Nephron (organoid): Measurements from ENCODE around the gene ARPC4.

ENCODE experiments used
- H3K27ac Mint-ChIP-seq, 3 experiments: 2 replicates each; pipeline ENCODE4 v1.8.0; 2020; ENCODE audit warnings: mixed read lengths in 3 of 3, mild to moderate bottlenecking in 2 of 3, moderate library complexity in 1 of 3
- H3K27me3 Mint-ChIP-seq: 2 replicates; pipeline ENCODE4 v1.8.0; 2021; ENCODE audit warnings: low read depth, mild to moderate bottlenecking, moderate library complexity, mixed read lengths
- H3K36me3 Mint-ChIP-seq: 2 replicates; pipeline ENCODE4 v1.8.0; 2020; ENCODE audit warnings: low read depth, mixed read lengths
- H3K4me1 Mint-ChIP-seq: 2 replicates; pipeline ENCODE4 v1.8.0; 2020; ENCODE audit warnings: mixed read lengths
- H3K4me3 Mint-ChIP-seq, 3 experiments: 2 replicates each; pipeline ENCODE4 v1.8.0; 2020; ENCODE audit warnings: mild to moderate bottlenecking in 3 of 3, mixed read lengths in 3 of 3, moderate library complexity in 2 of 3
- H3K9me3 Mint-ChIP-seq: 2 replicates; pipeline ENCODE4 v1.8.0; 2020; ENCODE audit warnings: mixed read lengths
- CTCF ChIP-seq, 3 experiments: fragments of 200-600 bp; sonication (generic); IDR thresholded peaks; one replicate each; pipeline ENCODE4 v1.5.0; 2021; ENCODE audit warnings: antibody characterized with exemption in 3 of 3; ENCODE audit not compliant: unreplicated experiment in 3 of 3

ARPC4 gene

GRCh38 chr3:9748031-9748430 is 44.9 kb upstream of the ARPC4 start:
- Mint-ChIP-seq H3K27ac (peak overlapping the region; percentile 74 to 99 (median 95)), H3K36me3 (peaks cover 67% of the 10 kb centered on the region), H3K4me1 (peaks cover 29% of the 10 kb centered on the region), H3K4me3 (peak overlapping the region in 2 of 3 experiments; percentile 37 to 94), H3K27me3 (no peaks in the 10 kb centered on the region), H3K9me3 (no peaks in the 10 kb centered on the region)
- TF ChIP-seq CTCF (IDR thresholded peaks at IDR 0.05; ENCODE audit: unreplicated experiment in 3 of 3) = no peak

- TF ChIP-seq CTCF (IDR thresholded peaks at IDR 0.05; ENCODE audit: unreplicated experiment in 3 of 3) = no peak
These were observed 43.6 kb upstream of the ARPC4 start for GRCh38 chr3:9749296-9749644.

GRCh38 chr3:9749645-9750555 is 43.0 kb upstream of the ARPC4 start, which contains the start of gene OGG1:
OGG1 (plus strand) TSS chr3:9749952; CDS start chr3:9750287, 335 bp downstream.
- no peaks in the 10 kb centered on the region for H3K9me3 Mint-ChIP-seq
- H3K36me3 Mint-ChIP-seq = peaks cover 64% of the 10 kb centered on the region
- peaks cover 29% of the 10 kb centered on the region for H3K4me1 Mint-ChIP-seq
- H3K27me3 Mint-ChIP-seq = no peaks in the 10 kb centered on the region
- peak within 1 kb of the TSS; percentile 95 to 99 (median 98) for H3K27ac Mint-ChIP-seq
- TF ChIP-seq CTCF (IDR thresholded peaks at IDR 0.05; ENCODE audit: unreplicated experiment in 3 of 3) = no peak
- H3K4me3 Mint-ChIP-seq = peak within 1 kb of the TSS; percentile 93 to 94 (median 94)

More at GRCh38 chr3:9749296-9749644, 43.6 kb upstream of the ARPC4 start:
- peaks cover 65% of the 10 kb centered on the region for H3K36me3 Mint-ChIP-seq
- no peaks in the 10 kb centered on the region for H3K27me3 Mint-ChIP-seq
- peak overlapping the region; percentile 93 to 94 (median 94) for H3K4me3 Mint-ChIP-seq
- H3K27ac Mint-ChIP-seq = peak overlapping the region; percentile 95 to 99 (median 98)
- H3K4me1 Mint-ChIP-seq = peaks cover 29% of the 10 kb centered on the region
- no peaks in the 10 kb centered on the region for H3K9me3 Mint-ChIP-seq

GRCh38 chr3:9750556-9751411 is 42.1 kb upstream of the ARPC4 start:
- no peak for TF ChIP-seq CTCF (IDR thresholded peaks at IDR 0.05; ENCODE audit: unreplicated experiment in 3 of 3)
- peak overlapping the region; percentile 93 to 94 (median 94) for H3K4me3 Mint-ChIP-seq
- peaks cover 29% of the 10 kb centered on the region for H3K4me1 Mint-ChIP-seq

GRCh38 chr3:9754678-9755077 is 38.2 kb upstream of the ARPC4 start:
- peaks cover 60% of the 10 kb centered on the region for H3K36me3 Mint-ChIP-seq
- H3K27ac Mint-ChIP-seq = peak overlapping the region in 1 of 3 experiments; percentile 12
- no peak overlapping the region for H3K4me3 Mint-ChIP-seq
- H3K4me1 Mint-ChIP-seq = peaks cover 24% of the 10 kb centered on the region
- H3K27me3 Mint-ChIP-seq = no peaks in the 10 kb centered on the region
- no peak for TF ChIP-seq CTCF (IDR thresholded peaks at IDR 0.05; ENCODE audit: unreplicated experiment in 3 of 3)
- no peaks in the 10 kb centered on the region for H3K9me3 Mint-ChIP-seq

More at GRCh38 chr3:9750556-9751411, 42.1 kb upstream of the ARPC4 start:
- H3K27me3 Mint-ChIP-seq = no peaks in the 10 kb centered on the region
- H3K27ac Mint-ChIP-seq = peak overlapping the region; percentile 95 to 99 (median 98)
- H3K36me3 Mint-ChIP-seq = peaks cover 59% of the 10 kb centered on the region
- no peaks in the 10 kb centered on the region for H3K9me3 Mint-ChIP-seq
